Natural killer cell treated with Interleukin-12 subunit alpha and Interleukin-12 subunit beta and Interleukin-15 and Interleukin-18, amount 100 ng/mL, for 72 hours (primary cell): Measurements from ENCODE around the gene C19orf25. TPM values are rescaled to one million over a fixed set of nuclear protein-coding genes. Genes with fewer than 3 reads are reported as not detected.
"Not testable (repeated sequence)": the region's sequence is repeated elsewhere in the genome, so short reads cannot be mapped to it uniquely, and the experiment has no call there.

Experiments used
- ATAC-seq, 2 donors: fragments of 150-1000 bp; cut with Tn5 transposase in 1 of 2; sonication (Bioruptor Pico), chemical (Tn5 transposase) in 1 of 2; 2 replicates each; pipeline ENCODE4 v1.10.0; 2021
- DNase-seq: peaks from one replicate; pipeline ENCODE4 v3.0.0; 2022; ENCODE audit warnings: low spot score
- H3K27ac Mint-ChIP-seq, 2 donors: 1 replicate in 1 of 2; 2 replicates in 1 of 2; pipeline ENCODE4 v1.8.0; 2022; ENCODE audit warnings: mixed read lengths in 2 of 2, mild to moderate bottlenecking in 1 of 2, moderate library complexity in 1 of 2
- H3K27me3 Mint-ChIP-seq, 2 donors: 1 replicate in 1 of 2; 2 replicates in 1 of 2; pipeline ENCODE4 v1.8.0; 2022; ENCODE audit warnings: mixed read lengths in 2 of 2
- H3K36me3 Mint-ChIP-seq: one replicate; pipeline ENCODE4 v1.8.0; 2022; ENCODE audit warnings: mixed read lengths
- H3K4me1 Mint-ChIP-seq, 2 donors: 1 replicate in 1 of 2; 2 replicates in 1 of 2; pipeline ENCODE4 v1.8.0; 2022; ENCODE audit warnings: low read depth in 2 of 2, mixed read lengths in 2 of 2, mild to moderate bottlenecking in 1 of 2
- H3K4me3 Mint-ChIP-seq: one replicate; pipeline ENCODE4 v1.8.0; 2022; ENCODE audit warnings: mixed read lengths
- H3K9me3 Mint-ChIP-seq: 2 replicates; pipeline ENCODE4 v1.8.0; 2022; ENCODE audit warnings: mixed read lengths
- total RNA-seq, 2 donors: library from RNA; stranded (reverse); gene quantifications; one replicate each; pipeline ENCODE4 v1.2.3, GENCODE V29; 2022

C19orf25 gene
- total RNA-seq, 2 donors from 2014 or later: 45.1 to 58.4 TPM

DNA sequence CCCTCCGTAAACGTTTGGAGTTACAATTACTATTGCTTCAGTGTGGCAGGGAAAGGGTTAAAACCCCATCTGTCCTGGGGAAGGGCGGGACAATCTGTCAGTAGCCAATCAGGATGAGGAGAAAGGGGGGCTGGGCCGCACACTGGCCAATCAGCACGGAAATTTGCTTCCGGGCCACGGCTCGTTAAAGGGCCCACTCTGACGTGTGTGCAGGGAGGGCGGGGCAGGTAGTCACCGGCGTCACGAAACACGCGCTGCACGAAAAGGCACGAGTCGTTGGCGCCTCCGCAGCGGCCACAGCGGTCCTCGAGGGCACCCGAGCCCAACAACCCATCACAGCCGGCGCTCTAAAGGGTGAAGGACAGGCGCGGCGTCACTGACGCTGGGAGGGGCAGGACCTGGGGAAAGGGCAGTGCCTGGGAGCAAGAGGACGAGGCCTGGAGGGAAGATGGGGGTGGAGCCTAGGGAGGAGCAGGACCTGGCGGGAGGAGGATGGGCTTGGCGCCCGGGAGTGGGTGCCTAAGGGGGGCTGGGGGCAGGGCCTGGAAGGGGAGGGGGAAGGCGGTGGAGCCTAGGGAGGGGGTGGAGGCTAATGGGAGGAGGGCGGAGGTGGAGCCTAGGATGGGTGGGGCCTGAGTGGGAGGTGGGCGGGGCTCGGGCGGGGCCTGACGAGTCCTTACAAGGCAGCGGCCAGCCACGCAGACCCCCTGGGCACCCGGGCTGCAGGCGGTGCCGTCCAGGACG is 28.9 kb upstream of the C19orf25 start:
- peak overlapping the region; percentile 67 to 84 for H3K27ac Mint-ChIP-seq
- DNase-seq (peak; percentile 91), ATAC-seq (peak; percentile 93 to 96)
- no peaks in the 10 kb centered on the region for H3K36me3 Mint-ChIP-seq
- H3K9me3 Mint-ChIP-seq: no peaks in the 10 kb centered on the region
- peaks cover 0 to 12% of the 10 kb centered on the region in 2 donors for H3K27me3 Mint-ChIP-seq
- H3K4me3 Mint-ChIP-seq: peak overlapping the region; percentile 93
- H3K4me1 Mint-ChIP-seq: peaks cover 7 to 10% of the 10 kb centered on the region in 2 donors

- Mint-ChIP-seq H3K9me3 (no peaks in the 10 kb centered on the region), H3K27ac (peak overlapping the region; percentile 67 to 84), H3K4me3 (peak overlapping the region; percentile 93), H3K4me1 (peaks cover 7 to 10% of the 10 kb centered on the region in 2 donors), H3K27me3 (peaks cover 0 to 15% of the 10 kb centered on the region in 2 donors), H3K36me3 (no peaks in the 10 kb centered on the region)
- ATAC-seq (no peak), DNase-seq (no peak)
Observed at GRCh38 chr19:1507192-1507660, 28.2 kb upstream of the C19orf25 start.

DNA sequence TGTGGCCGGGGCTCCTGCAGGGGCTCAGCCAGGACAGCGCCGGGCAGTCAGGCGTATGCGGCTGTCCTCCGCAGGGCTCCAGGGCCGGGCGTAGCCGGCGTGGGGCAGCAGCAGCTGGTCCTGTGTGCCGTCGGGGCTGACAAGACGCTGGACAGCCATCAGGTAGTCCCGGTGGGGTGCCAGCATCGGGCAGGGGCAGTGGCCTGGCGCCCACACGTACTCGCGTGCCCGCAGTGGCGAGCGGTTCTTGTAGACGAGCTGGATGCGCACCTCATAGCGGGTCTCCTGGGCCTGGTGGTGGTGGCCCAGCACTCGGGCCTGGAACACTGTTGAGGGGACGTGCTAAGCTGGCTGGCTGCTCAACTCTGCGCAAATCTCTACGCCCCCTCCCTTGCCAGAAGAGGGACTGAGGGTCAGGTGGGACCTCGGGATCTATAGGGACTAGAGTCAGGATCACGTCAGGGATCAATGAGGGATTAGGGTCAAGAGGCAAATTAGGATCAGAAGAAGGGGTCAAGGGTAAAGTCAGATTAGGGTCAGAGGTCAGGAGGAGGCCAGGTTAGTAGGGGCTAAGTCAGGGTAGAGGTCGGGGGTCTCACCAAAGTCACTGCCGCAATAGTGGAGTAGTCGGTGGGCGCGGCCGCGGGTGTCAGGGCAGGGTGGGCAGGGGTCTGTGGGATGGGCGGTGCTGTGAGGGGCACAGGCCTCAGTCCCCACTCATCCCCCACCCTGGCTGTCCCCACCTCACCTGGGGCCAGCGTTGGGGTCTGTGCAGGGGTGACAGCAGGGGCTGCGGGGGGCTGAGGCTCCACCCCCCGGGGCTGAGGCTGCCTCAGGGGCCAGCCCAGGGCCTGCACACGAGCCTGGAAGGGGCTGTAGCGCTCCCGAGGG is 27.2 kb upstream of the C19orf25 start:
- H3K9me3 Mint-ChIP-seq: no peaks in the 10 kb centered on the region
- DNase-seq (no peak), ATAC-seq (no peak)
- no peak overlapping the region for H3K4me3 Mint-ChIP-seq
- H3K27me3 Mint-ChIP-seq: peaks cover 0 to 15% of the 10 kb centered on the region in 2 donors
- H3K36me3 Mint-ChIP-seq: no peaks in the 10 kb centered on the region
- no peak overlapping the region for H3K27ac Mint-ChIP-seq
- H3K4me1 Mint-ChIP-seq: peaks cover 7 to 10% of the 10 kb centered on the region in 2 donors

DNA sequence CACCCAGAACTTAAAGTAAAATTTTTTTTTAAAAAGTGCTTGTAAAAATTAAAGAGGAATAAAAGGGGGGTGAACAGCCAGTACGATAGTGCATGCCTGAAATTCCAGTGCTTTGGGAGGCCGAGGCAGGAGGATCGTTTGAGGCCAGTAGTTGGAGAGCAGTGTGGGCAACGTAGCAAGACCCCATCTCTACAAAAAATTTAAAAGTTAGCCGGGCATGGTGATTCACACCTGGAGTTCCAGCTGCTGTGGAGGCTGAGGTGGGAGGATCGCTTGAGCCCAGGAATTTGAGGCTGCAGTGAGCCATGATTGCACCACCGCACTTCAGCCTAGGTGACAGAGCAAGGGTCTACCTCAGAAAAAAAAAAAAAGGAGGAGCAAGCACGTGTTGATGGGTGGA is 26.0 kb upstream of the C19orf25 start:
- DNase-seq: no peak
- no peak overlapping the region for H3K27ac Mint-ChIP-seq
- ATAC-seq: no peak
- H3K9me3 Mint-ChIP-seq: no peaks in the 10 kb centered on the region
- H3K36me3 Mint-ChIP-seq: no peaks in the 10 kb centered on the region
- peaks cover 0 to 14% of the 10 kb centered on the region in 2 donors for H3K27me3 Mint-ChIP-seq
- no peak overlapping the region for H3K4me3 Mint-ChIP-seq
- H3K4me1 Mint-ChIP-seq: peaks cover 7 to 9% of the 10 kb centered on the region in 2 donors

DNA sequence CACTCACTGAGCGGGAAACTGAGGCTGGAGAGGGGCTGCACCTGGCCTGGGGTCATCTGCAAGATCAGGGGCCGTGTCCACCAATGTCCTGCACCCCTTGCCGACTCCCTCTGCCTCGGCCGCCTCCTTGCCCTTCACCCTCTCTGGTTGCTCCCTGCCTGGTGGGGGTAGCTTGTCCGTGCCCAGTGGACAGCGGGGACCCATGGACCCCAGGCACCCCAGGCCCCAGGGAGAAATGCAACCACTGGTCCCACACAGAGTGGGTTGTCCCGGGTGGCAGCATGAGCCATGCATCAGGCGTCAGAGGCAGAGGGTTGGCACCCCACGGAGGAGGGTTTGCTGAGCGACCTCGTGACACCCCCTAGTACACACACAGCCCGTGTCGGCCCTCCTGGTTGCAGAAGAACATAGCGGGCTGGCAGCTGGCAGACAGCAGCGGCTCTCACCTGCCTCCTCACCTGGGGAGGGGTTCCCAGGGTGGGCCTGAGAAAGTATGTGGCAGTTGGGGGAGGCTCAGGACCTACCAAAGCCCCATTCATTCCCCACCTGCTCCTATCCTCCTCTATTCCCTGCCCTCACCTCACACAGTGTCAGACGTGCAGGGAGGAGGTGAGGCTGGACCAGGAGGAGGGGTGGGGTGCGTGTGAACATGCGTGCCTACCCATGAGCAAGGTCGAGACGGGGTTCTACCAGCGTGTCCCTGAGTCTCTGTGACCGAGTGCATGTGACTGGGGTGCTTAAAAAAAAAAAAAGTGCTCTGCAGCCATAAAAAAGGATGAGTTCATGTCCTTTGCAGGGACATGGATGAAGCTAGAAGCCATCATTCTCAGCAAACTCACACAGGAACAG is 25.1 kb upstream of the C19orf25 start:
- peaks cover 6 to 7% of the 10 kb centered on the region in 2 donors for H3K4me1 Mint-ChIP-seq
- no peak overlapping the region for H3K4me3 Mint-ChIP-seq
- no peak overlapping the region for H3K27ac Mint-ChIP-seq
- H3K36me3 Mint-ChIP-seq: no peaks in the 10 kb centered on the region
- no peak for ATAC-seq
- DNase-seq: no peak
- H3K27me3 Mint-ChIP-seq: peaks cover 0 to 12% of the 10 kb centered on the region in 2 donors
- no peaks in the 10 kb centered on the region for H3K9me3 Mint-ChIP-seq

GRCh38 chr19:1503089-1503924 is 24.3 kb upstream of the C19orf25 start:
- DNase-seq: no peak
- Mint-ChIP-seq H3K27me3 (peaks cover 0 to 12% of the 10 kb centered on the region in 2 donors), H3K27ac (no peak overlapping the region), H3K4me1 (peaks cover 6 to 7% of the 10 kb centered on the region in 2 donors), H3K36me3 (no peaks in the 10 kb centered on the region), H3K4me3 (no peak overlapping the region), H3K9me3 (no peaks in the 10 kb centered on the region)
- ATAC-seq: peak in 1 of 2 donors; percentile 32

DNA sequence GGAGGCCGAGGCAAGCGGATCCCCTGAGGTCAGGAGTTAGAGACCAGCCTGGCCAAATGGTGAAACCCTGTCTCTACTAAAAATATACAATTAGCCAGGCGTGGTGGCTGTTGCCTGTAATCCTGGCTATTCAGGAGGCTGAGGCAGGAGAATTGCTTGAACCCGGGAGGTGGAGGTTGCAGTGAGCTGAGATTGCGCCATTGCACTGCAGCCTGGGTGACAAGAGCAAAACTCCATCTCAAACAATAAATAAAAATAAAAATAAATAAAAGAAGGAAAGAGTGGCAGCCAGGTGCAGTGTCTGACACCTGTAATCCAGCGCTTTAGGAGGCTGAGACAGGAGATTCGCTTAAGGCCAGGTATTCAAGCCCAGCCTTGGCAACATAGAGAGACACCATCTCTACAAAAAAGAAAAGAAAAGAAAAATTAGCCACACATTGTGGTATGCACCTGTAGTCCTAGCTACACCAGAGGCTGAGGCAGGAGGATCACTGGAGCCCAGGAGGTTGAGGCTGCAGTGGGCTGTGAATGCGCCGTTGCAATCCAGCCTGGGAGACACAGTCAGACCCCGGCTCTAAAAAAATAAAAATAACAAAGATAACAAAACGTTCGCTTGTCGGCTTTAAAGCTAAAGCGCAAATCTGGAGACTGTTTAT is 23.5 kb upstream of the C19orf25 start:
- DNase-seq (no peak), ATAC-seq (no peak)
- Mint-ChIP-seq H3K9me3 (no peaks in the 10 kb centered on the region), H3K4me1 (peaks cover under 1 to 2% of the 10 kb centered on the region in 2 donors), H3K4me3 (no peak overlapping the region), H3K36me3 (no peaks in the 10 kb centered on the region), H3K27me3 (peaks cover 0 to 8% of the 10 kb centered on the region in 2 donors), H3K27ac (no peak overlapping the region)

GRCh38 chr19:1501200-1501595 is 22.2 kb upstream of the C19orf25 start:
- H3K27me3 Mint-ChIP-seq: peaks cover 0 to 8% of the 10 kb centered on the region in 2 donors
- DNase-seq (no peak), ATAC-seq (no peak)
- no peak overlapping the region for H3K4me3 Mint-ChIP-seq
- no peaks in the 10 kb centered on the region for H3K36me3 Mint-ChIP-seq
- no peaks in the 10 kb centered on the region for H3K4me1 Mint-ChIP-seq
- no peaks in the 10 kb centered on the region for H3K9me3 Mint-ChIP-seq
- no peak overlapping the region for H3K27ac Mint-ChIP-seq

GRCh38 chr19:1499231-1499630 is 20.2 kb upstream of the C19orf25 start:
- H3K27me3 Mint-ChIP-seq, H3K9me3 Mint-ChIP-seq, ATAC-seq, H3K27ac Mint-ChIP-seq, H3K36me3 Mint-ChIP-seq, DNase-seq, H3K4me1 Mint-ChIP-seq, H3K4me3 Mint-ChIP-seq: not testable (repeated sequence)

GRCh38 chr19:1497578-1498235 is 18.7 kb upstream of the C19orf25 start:
- H3K4me3 Mint-ChIP-seq: no peak overlapping the region
- H3K9me3 Mint-ChIP-seq: no peaks in the 10 kb centered on the region
- no peak for ATAC-seq
- no peak for DNase-seq
- H3K27ac Mint-ChIP-seq: no peak overlapping the region
- H3K27me3 Mint-ChIP-seq: peaks cover 0 to 2% of the 10 kb centered on the region in 2 donors
- no peaks in the 10 kb centered on the region for H3K4me1 Mint-ChIP-seq
- no peaks in the 10 kb centered on the region for H3K36me3 Mint-ChIP-seq

DNA sequence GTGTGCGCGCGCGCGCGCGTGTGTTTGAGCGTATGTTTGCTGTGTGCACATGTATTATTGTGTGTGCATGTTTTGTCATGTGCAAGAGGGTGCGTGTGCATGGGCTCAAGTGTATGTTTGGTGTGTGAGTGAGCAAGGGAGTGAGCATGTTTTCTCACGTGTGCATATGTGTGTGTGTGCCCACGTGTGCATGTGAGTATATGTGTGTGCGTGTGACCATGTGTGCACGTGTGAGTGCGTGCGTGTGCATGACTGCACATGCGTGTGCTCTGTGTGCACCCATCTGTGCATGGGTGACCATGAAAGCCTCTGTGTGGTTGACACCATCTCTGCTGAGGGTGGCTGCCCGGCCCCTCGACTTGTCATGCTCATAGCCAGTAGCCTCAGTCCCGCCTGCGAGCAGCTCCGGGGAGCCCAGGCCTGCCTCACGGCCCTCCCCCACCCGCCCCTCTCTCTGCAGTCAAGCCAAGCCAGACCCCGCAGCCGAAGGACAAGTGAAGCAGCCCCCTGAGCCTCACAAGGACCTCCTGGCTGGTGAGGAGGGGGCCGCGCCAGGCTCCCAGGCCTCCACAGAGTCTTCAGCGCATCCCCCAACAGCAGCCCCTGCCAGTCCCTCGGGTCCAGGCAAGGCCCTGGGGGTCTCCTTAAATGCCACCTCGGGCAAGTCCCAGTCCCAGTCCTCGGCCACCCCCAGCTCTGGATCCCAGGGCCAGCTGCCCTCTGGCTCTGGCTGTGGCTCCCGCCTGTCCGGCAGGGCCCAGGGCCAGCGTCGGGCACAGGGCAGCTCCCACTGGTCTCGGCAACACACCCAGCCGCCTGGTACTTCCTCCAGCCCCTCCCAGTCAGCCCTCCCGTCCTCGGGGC is 17.9 kb upstream of the C19orf25 start:
- H3K4me3 Mint-ChIP-seq: no peak overlapping the region
- peaks cover 2% of the 10 kb centered on the region in 2 donors for H3K4me1 Mint-ChIP-seq
- H3K9me3 Mint-ChIP-seq: no peaks in the 10 kb centered on the region
- H3K27me3 Mint-ChIP-seq: no peaks in the 10 kb centered on the region
- no peaks in the 10 kb centered on the region for H3K36me3 Mint-ChIP-seq
- ATAC-seq (no peak), DNase-seq (no peak)
- no peak overlapping the region for H3K27ac Mint-ChIP-seq
